ENCODE results near the gene COL1A1.

COL1A1 gene

GRCh38 chr17:50147841-50148225, 53.6 kb downstream of the COL1A1 start:
- in situ Hi-C loops (cut with MboI; ENCODE audit: low pct_unique_long_range_greater_than_20kb, low sequenced_read_pairs, unreplicated experiment), result no loop called here
- no peak for TF ChIP-seq CTCF (IDR thresholded peaks at IDR 0.05; ENCODE audit: extremely low read depth, insufficient read depth, missing control alignments)
- no peak for DNase-seq (ENCODE audit: low spot score)

DNA sequence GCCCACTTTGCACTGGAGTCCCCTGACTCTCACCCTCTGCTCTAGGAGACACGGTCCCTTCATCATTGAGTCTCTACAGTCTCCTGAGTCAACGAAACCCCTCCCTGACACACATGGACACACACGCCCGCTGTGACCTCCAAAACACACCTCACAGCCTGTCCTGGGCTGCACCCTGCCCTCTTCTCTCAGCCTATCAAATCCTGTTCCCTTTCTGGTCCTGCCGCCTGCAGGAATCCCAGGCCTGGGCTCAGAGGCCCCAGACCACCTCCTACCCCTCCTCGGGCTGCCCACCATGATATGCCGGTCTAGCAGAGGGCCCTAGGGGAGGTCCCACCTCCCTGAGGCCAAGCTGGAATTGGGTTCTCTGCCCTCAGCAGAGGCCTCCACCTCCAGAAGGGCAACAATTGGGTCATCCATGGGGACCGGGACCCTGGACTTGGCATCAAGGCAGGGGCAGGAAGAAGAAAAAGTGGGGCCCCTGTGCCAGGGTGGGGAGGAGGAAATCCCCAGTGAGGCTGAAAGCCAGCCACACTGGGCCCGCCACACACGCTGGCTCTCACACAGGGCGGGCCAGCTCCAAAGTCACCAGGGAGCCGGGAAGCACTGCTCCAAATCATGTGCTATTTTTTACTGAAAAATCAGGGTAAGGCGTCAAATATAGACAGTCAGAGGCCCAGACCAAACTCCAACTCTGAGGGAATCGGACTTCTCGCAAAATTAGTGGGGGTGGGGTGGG, 54.3 kb downstream of the COL1A1 start:
- no peak for TF ChIP-seq CTCF (IDR thresholded peaks at IDR 0.05; ENCODE audit: extremely low read depth, insufficient read depth, missing control alignments)
- in situ Hi-C loops (cut with MboI; ENCODE audit: low pct_unique_long_range_greater_than_20kb, low sequenced_read_pairs, unreplicated experiment), result no loop called here
- DNase-seq (ENCODE audit: low spot score), result no peak

GRCh38 chr17:50146230-50146926, 55.1 kb downstream of the COL1A1 start:
- in situ Hi-C loops (cut with MboI; ENCODE audit: low pct_unique_long_range_greater_than_20kb, low sequenced_read_pairs, unreplicated experiment), result no loop called here
- TF ChIP-seq CTCF (IDR thresholded peaks at IDR 0.05; ENCODE audit: extremely low read depth, insufficient read depth, missing control alignments), result no peak
- DNase-seq (ENCODE audit: low spot score), result no peak

DNA sequence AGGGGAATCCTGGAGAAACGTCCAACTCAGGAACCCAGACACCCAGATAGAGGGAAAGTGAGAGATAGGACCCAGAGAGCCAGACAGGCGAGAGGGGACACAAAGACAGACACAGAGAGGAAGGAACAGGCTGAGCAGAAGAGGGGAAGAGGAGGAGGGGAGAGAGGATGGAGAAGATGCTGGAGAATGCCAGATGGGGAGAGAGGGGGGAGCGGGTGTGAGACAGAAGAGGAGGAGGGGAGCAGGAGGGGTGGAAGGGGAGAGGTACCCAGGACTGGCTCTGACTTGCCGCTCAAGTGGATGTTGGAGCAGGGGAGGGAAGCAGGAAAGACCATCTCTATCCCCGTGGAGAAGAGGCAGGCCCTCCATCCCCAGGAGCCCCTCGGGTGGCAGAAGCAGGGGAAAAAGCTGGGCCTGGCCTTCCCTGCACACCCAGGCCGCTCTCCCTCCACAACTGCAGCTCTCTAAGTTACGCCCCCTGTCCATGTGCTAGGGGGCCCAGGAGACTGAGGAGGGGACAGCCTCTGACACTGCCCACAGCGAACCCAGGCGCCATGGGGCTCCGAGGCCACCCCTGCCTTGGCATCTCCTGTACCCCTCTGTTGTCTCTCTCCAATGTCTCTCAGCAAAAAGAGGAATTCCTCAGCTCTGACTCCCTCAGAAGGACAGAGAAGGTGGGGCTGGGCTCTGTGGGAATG, 55.8 kb downstream of the COL1A1 start:
- in situ Hi-C loops (cut with MboI; ENCODE audit: low pct_unique_long_range_greater_than_20kb, low sequenced_read_pairs, unreplicated experiment), result no loop called here
- DNase-seq (ENCODE audit: low spot score), result no peak
- no peak for TF ChIP-seq CTCF (IDR thresholded peaks at IDR 0.05; ENCODE audit: extremely low read depth, insufficient read depth, missing control alignments)

DNA sequence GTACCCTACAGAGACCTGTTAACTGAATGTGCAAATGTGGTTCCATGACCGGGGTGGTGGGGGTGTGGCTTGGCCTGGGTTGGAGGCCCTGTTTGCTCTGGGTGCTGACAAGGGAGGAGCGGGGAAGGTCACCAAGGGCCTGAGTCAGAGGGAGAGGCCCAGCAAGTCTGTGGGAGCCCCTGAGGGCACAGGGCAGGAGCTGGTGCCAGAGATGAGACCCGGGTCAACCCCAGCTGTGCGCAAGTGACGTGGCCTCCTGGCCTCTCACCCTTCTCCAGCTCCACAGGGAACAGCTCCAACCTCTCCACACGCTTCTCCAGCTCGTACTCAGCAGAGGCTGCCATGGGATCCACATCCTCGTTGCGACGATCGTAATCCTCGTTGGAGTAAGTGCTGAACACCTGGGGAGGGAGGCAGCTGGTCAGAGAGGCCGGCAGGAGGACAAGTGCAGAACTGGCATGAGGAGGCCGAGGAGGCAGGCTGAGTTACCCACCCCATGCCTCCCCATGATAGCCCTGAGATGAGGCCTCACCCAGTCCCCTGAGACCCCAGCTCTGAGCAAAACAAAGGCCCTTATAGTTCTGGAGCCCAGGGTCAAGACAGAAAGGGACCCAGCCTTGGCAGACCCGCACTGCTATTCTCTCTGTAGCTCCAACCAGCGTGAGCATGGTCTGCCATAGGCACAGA, 56.4 kb downstream of the COL1A1 start:
- no peak for TF ChIP-seq CTCF (IDR thresholded peaks at IDR 0.05; ENCODE audit: extremely low read depth, insufficient read depth, missing control alignments)
- in situ Hi-C loops (cut with MboI; ENCODE audit: low pct_unique_long_range_greater_than_20kb, low sequenced_read_pairs, unreplicated experiment), result no loop called here
- DNase-seq (ENCODE audit: low spot score), result no peak

- no peak for DNase-seq (ENCODE audit: low spot score)
- in situ Hi-C loops (cut with MboI; ENCODE audit: low pct_unique_long_range_greater_than_20kb, low sequenced_read_pairs, unreplicated experiment), result no loop called here
- no peak for TF ChIP-seq CTCF (IDR thresholded peaks at IDR 0.05; ENCODE audit: extremely low read depth, insufficient read depth, missing control alignments)
Measured at GRCh38 chr17:50144355-50144754, 57.1 kb downstream of the COL1A1 start.
